ENCODE results near the gene TNRC6C.

Gene TNRC6C

DNA sequence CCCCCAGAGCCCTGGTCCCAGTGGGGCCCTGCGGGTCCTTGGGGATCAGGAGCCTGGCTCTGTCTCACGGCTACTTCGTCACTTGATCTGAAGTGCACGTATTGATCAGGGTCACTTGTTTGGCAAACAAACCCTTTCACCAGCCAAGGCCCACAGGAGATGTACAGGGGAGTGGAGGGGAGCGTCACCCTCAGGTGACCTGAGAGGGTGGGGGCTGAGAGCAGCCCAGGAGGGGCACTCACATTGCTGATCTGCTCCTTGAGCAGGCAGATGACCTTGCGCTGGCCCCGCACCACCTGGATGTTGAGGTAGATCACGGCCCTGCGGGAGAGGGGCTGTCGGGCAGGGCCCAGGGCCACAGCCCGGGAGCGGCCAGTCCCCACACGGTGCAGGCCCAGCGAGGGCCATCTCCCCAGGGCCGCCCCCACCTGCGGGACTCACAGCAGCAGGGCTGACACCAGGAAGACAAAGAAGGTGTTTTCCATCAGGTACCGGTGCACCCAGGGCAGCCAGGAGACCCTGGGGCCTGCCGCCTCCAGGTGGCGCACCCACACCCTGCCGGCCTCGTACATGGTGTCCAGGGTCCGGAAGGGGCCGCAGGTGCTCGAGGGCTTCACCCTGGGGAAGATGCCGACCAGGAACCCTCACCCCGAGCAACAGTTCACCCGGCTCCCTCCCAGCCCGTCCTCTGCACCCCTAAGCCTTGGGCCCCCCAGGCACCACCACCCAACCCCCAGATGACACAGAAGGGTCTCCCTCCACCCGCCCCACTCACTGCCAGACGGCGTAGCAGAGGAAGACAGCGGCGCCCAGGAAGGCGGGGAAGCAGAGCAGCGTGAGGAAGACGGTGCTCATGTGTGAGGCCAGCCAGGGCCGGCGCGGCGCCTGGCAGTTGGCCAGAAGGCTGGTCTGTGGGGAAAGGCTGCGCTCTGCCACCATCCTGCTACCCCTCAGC, 158.8 kb downstream of the TNRC6C start:
- no peak for DNase-seq (ENCODE audit: extremely low spot score)
- CTCF ChIA-PET = interaction anchor here (1.2 kb wide), 1 partner anchor 16 kb away, joined by 3 read pairs; no protein-coding TSS in a partner anchor
- POLR2A ChIA-PET = interaction anchor here (0.5 kb wide), 1 partner anchor 118 kb away, joined by 3 read pairs; no protein-coding TSS in a partner anchor
- TF ChIP-seq, protein P1, sequence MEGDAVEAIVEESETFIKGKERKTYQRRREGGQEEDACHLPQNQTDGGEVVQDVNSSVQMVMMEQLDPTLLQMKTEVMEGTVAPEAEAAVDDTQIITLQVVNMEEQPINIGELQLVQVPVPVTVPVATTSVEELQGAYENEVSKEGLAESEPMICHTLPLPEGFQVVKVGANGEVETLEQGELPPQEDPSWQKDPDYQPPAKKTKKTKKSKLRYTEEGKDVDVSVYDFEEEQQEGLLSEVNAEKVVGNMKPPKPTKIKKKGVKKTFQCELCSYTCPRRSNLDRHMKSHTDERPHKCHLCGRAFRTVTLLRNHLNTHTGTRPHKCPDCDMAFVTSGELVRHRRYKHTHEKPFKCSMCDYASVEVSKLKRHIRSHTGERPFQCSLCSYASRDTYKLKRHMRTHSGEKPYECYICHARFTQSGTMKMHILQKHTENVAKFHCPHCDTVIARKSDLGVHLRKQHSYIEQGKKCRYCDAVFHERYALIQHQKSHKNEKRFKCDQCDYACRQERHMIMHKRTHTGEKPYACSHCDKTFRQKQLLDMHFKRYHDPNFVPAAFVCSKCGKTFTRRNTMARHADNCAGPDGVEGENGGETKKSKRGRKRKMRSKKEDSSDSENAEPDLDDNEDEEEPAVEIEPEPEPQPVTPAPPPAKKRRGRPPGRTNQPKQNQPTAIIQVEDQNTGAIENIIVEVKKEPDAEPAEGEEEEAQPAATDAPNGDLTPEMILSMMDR (IDR thresholded peaks at IDR 0.05; ENCODE audit: control extremely low read depth, extremely low read depth, low read depth, missing control alignments) = peak; percentile 22

DNA sequence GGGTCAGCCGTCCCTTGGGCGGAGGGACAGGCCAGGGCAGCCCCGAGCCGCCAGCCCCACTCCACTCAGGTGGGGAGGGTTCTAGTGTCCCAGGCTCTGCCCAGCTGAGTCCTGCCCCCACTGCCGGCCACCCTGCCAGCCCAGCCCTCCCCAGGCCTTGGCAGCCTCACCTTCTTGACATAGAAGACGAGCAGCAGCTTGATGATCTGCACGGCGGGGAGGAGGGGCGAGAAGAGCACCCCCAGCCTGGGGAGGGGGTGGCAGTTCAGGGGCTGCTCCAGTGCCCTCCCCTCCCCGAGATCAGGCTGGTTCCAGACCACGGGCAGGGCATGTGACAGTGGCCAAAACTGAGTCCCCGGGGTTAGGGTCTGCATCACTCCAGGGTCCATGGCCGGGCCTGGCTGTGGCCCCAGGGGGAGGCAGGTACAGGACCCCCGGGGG, 160.3 kb downstream of the TNRC6C start:
- DNase-seq (ENCODE audit: extremely low spot score) = no peak
- TF ChIP-seq, protein P1 (IDR thresholded peaks at IDR 0.05; ENCODE audit: control extremely low read depth, extremely low read depth, low read depth, missing control alignments) = no peak
- CTCF ChIA-PET = interaction anchor here (0.9 to 1.5 kb wide), 3 partner anchors 16 to 57 kb away, joined by 3 to 4 read pairs (median 4); no protein-coding TSS in a partner anchor
- POLR2A ChIA-PET = no interaction called here

DNA sequence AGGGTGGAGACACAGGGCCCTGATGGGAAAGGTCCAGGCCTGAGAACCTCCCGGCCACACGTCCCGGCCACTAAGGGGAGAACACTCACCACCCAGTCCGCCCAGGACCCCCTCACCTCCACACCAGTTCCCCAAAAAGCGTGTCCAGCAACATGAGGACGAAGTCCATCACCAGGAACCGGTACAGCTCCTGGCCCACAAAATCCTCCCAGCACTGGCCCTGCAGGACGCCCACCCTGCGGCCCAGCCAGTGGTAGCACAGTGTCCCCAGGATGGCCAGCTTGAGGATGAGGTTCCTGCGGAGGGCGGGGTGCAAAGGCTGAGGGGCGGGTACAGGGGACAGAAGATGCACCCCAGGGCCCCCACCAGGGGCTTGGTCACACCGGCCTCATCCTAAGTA, 162.0 kb downstream of the TNRC6C start:
- POLR2A ChIA-PET = no interaction called here
- TF ChIP-seq, protein P1 (IDR thresholded peaks at IDR 0.05; ENCODE audit: control extremely low read depth, extremely low read depth, low read depth, missing control alignments) = no peak
- CTCF ChIA-PET = interaction anchor here (1.2 to 1.5 kb wide), 2 partner anchors 17 to 36 kb away, joined by 3 read pairs; no protein-coding TSS in a partner anchor
- no peak for DNase-seq (ENCODE audit: extremely low spot score)

DNA sequence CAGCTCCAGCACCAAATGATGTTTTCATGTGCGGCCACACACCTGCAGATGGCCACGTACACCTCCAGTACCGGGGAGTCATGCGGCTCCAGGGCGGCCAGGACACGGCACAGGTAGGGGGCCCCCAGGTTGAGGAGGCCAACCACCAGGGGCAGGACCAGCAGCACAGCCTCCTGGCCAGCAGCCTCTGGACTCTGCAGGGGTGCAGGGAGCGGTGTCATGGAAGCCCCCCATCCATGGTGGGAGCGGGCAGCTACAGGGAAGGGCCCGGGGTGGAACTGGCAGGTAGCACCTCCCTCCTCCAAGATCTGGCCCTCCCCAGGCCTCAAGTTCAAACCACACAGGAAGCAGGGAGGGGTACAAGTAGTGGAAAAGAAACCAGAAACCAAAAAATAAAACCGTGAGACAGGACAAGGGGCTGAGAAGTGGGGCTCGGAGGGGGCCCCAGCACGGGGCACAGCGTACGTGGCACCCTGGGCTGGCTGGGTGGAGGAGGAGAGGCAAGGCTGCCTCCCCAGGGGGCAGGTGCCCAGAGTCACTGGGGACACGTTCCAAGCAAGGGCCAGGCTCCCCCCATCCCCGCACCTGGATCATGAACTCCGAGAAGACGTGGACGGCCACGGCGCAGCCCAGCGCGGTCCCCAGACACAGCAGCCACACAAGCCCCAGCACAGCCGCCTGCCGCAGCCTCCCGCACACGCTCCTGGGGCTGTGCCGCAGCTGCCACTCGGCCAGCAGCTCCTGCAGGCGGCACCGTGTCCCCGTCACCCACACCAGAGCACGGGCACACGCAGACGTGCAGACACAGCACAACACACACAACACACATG, 162.7 kb downstream of the TNRC6C start:
- no peak for DNase-seq (ENCODE audit: extremely low spot score)
- CTCF ChIA-PET = interaction anchor here (1.2 to 1.5 kb wide), 2 partner anchors 17 to 36 kb away, joined by 3 read pairs; no protein-coding TSS in a partner anchor
- POLR2A ChIA-PET = no interaction called here

DNA sequence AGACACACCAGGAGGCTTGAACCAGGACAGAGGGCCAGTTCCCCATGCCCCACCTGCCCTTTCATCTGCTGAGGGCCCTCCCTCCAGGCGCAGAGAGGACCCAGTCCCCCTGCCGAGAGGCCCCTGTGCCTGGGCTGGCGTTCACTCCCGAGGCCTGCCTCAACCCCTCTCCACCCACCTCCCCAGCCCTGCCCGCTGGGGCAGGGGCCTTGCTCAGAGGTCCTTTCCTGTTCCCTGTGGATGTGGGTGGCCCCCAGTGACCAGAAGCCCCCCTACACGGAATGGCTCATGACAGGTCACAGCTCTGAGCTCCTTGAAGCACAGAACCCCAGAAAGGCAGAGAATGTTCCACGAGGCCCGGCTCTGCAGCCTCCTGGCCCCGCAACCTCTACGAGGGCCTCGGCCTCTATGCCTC, 163.3 kb downstream of the TNRC6C start:
- no peak for DNase-seq (ENCODE audit: extremely low spot score)
- ChIA-PET POLR2A (no interaction called here), CTCF (no interaction called here)
- TF ChIP-seq, protein P1 (IDR thresholded peaks at IDR 0.05; ENCODE audit: control extremely low read depth, extremely low read depth, low read depth, missing control alignments) = no peak

More for the DNA sequence above, 162.7 kb downstream of the TNRC6C start:
- TF ChIP-seq, protein P1 (IDR thresholded peaks at IDR 0.05; ENCODE audit: control extremely low read depth, extremely low read depth, low read depth, missing control alignments) = no peak
